SHP77 treated with DMSO at 0.1 percent for 48 hours (cell line): Measurements from ENCODE around the gene GALNT18.

Experiments
- DNase-seq: peaks from one replicate; lab custom pipeline; 2025; lab: John Stamatoyannopoulos, UW

The GALNT18 gene

DNA sequence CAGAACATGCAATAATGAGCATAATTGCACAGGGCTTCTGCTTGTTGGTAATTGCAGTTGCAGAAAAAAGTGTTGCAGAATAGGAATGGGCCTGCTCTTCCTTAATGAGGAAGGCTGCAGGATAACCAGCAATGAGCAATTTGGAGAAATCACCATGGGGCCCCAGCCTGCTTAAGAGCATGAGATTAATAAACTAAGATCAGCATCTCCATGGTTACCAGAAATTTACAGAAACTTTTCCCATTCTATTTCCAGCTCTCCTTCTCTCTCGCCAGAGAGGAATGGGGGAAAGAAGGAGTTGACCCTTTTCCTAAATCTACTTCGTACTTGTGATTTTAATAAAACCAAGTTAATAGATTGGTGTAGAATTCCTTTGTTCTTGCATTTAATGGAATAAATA, 187.8 kb downstream of the GALNT18 start:
- no peak for DNase-seq

- DNase-seq, result no peak
These were observed 189.0 kb downstream of the GALNT18 start for GRCh38 chr11:11432621-11433319.

- DNase-seq, result no peak
These were observed 191.4 kb downstream of the GALNT18 start for GRCh38 chr11:11430431-11430830.

DNA sequence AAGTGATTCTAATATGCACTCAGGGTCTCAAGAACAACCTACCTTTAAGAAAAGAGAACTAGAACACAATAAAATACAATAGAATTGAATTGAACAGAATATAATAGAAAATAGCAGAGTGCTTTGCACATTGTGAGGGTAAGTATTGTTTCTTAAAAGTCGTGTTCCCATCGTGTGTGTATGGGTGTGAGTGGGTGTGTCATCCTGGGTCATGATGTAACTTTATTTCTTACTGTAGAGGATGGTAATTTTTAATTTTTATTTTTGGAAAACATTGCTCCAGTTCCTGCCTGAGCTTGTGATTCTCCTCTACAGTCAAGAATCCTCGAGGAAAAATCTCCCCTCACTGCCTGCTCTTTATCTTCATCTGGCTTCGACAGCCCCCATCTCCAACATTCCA, 193.1 kb downstream of the GALNT18 start:
- no peak for DNase-seq

- no peak for DNase-seq
These were observed 194.3 kb downstream of the GALNT18 start for GRCh38 chr11:11427542-11427941.

DNA sequence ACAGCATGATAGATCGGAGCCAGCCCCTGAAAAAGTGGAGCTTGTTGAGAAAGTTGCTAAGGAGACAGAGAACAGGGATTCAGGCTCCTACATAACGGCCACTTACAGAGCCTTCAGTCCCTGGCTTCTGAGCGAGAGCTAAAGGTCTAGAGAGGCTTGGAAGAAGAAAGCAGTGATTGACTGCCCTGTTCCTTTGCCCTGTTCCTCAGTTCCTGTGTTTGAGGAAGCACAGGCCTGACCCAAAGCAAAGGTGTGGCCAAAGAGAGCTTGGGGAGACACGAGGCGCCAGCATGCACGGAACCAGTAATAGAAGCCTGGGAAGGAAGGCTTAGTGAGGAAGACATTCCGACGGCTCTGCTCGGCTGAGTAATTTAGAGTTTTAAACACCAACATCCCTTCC, 194.7 kb downstream of the GALNT18 start:
- DNase-seq, result no peak

DNA sequence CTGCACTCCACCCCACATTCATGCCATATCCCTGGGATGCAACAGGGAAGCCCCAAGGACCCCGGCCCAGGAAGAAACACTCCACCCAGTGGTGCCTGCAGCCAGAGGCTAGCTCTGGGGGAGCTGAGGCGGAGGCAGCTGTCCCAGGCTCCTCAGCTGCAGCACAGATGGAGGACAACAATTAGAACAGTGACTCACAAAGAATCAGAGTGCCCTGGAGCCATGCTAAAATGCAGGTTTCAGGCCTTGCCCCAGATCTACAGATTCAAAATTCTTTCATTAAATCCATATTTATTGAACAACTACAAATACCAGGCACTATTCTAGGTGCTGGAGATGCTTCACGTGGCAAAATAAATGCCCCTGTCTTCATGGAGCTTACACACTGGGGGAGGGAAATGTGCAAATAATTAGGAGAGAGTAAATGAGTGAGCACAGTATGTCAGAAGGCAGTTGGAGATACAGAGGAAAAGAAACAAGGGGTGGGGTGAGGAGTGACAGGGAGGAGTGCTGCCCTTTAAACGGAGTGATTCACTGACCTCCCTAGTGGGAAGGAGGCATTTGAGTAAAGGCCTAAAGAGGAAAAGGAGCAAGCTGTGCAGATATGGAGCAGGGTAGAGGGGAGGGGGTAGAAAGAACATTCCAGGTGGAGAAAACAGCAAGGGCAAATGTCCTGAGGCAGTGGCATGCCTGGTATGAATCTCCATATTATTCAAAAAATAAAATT, 195.4 kb downstream of the GALNT18 start:
- no peak for DNase-seq

DNA sequence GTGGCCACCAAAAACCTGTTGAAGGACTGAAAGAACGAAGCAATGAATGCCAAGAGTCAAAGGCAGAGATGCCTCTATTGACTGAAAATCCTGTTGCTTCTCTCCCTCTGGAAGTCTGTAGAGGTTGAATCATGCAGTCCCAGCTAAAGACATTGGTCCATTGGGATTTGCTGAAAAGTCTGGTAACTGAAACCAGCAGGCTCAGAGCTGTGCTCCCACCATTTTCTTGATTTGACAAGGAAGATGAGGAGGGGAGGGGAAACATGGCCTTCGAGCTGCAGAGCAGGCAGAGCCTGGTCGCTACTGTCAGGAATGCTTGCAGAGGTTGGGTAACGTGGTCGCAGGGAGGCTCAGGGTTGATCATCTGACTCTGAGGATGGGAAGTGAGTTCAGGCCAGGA, 196.0 kb downstream of the GALNT18 start:
- DNase-seq, result no peak

DNA sequence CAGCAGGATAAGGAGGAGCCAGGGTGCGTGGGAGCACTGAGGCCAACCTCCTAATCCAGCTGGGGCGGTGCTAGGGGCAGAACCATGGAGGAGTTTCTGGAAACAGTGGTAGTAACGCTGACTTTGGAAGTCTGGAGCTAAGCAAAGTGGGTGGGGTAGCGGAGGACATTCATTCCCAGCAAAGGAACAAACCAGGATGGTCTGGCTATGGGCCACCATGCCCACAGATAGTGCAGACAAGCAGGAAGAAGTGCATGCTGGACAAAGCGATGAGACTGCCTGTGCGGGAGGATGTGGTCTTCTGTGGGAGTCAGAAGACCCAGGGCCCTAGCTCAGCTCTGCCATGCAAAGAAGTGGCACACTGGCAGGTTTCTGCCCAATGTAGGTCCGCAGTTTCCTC, 197.1 kb downstream of the GALNT18 start:
- DNase-seq, result no peak

- no peak for DNase-seq
These were observed 199.2 kb downstream of the GALNT18 start for GRCh38 chr11:11422411-11423128.

- DNase-seq, result no peak
These were observed 200.3 kb downstream of the GALNT18 start for GRCh38 chr11:11421509-11421908.

DNA sequence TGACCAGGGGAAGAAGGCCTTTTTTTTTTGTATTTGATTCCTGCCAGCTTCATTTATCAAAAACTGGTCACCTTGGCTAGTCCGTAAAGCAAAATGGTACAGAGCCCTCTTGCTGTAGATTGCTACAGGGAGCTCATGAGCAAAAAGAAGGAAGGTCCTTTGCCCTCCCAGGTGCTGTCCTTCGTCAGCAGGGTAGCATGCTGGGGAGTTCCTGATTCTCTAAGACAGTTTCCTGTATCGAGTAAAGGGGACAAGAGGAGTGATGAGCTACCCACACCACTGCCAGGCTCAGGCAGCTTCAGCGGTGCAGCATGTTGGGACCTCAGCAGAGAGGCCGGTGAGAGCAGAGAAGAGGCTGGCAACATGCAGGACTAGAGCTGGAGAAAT, 200.9 kb downstream of the GALNT18 start:
- DNase-seq, result no peak

DNA sequence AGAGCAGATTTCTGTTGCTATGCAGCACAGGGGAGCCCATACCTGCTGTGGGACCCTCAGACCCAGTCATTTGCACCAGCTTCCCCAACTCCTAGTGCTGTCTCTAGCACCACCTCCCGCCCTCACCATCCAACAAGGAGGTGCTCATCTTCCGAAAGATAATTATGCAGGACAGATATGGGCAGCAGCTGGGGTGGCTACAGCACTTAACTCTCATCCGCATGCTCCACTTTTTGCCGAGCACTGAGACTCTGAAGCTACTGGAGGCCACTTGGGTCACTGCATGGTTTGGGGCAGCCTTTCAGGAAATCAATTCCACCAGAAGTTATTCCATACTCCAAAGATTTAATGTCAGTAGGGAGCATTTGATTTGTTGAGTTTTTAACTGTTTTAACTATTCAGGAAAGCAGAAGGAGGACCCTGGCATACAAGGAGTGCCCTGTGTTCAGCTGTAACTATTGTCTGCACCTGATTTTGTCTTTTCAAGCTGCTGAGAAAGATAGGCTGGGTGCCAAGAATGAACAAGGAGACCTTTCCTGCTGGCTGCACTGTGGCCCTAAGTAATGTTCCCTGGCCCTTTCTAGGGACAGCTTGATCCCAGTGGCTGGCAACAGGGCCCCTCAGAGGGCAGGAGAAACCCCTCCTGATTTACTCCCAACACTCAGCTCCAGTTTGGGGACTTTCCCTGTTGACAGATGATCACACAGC, 201.5 kb downstream of the GALNT18 start:
- no peak for DNase-seq

DNA sequence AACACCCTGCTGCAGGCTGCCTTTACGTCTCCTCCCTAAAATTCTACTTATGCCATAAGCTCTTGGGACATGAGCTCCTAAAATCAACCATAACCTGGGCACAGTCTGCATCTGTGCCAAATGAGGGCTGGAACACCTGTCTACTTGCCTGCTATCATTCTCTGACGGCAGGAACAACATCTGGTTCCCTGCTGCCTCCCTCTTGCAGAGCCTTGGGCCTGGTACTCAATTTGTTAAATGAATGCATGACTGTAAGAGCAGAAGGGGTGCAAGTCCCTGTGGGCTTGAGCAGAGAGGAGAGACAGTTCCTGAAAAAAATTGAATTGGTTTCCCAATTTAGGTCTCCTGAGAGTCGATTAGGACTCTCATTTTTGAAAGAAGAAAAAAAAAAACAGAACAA, 202.1 kb downstream of the GALNT18 start:
- no peak for DNase-seq

- DNase-seq, result no peak
These were observed 204.9 kb downstream of the GALNT18 start for GRCh38 chr11:11416917-11417316.

- DNase-seq, result no peak
These were observed 205.3 kb downstream of the GALNT18 start for GRCh38 chr11:11416502-11416901.

DNA sequence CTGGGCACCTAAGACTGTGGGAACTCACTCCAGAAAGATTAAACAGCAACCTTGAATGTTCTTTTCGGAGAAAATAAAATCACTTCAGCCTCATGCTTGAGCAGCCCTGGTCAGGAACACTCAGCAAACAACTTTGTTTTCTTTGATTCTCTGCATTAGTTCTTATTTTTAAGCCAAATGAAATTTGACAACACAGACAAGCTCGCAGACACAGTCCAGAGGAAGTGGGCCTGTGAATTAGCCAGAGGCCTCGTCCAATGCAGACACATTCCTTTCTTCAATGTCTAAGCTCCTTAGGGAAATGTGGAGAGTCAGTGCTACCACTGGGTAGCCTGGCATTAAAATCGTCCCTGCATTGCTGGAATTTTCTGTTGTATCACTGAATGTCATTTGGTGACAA, 205.9 kb downstream of the GALNT18 start:
- DNase-seq, result no peak

DNA sequence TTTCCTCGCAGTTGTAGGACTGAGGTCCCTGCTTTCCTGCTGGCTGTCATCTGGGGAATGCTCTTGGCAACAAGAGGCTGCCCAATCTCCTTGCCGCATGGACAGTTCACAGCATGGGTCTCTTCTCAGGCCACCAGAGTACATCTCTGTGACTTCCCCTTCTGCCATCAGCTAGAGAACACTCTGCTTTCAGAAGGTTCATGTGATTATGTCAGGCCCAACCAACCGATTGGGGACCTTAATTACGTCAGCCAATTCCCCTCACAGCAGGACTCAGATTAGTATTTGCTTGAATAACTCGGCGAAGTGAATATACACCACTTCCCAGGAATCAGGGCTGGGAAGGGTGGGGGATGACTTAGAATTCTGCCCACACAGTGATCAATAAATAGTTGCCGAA, 206.8 kb downstream of the GALNT18 start:
- DNase-seq, result no peak

DNA sequence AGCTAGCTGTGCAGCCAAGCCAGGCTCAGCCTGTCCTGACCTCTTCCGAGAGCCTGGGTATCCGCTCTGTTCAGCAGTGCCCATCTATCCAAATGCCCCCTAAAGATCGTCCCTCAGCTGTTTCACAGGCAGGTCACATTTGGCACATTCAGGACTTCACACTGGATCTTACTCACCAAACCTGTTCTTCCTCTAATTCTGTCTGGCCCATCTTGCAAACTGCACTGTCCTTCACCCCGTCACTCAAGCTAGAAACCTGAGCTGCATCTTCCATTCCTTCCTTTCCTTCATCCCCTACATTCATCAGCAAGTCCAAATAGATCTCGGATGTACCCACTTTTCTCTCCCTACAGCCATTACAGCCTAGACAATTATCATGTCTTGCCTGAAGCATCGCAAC, 208.0 kb downstream of the GALNT18 start:
- DNase-seq, result no peak

DNA sequence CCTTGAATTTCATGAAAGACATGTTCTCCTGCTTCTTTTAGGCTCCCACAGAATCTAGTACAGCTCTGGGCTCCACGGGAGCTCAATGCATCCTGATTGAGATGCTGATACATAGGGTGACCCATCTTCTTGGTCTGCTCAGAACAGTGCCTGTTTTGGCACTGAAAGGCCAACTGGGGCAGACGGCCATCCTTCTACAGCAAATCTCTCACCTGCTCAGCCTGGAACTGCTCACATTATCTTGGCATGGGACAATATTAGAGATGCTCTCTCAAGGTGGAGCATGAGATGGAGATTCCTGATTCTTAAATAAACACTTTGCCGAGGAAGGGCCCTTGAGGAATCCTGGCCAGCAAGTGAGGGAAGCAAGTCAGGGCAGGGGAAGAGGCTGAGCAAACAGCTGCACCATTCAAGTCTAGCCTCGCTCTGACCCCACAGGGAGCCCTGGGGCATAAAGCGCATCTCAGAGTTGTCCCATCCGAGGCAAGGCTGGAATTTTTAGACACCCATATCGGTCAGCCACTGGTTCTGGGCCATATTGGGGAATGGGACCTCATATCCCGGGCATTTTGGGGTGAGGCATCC, 210.3 kb downstream of the GALNT18 start:
- DNase-seq, result no peak

DNA sequence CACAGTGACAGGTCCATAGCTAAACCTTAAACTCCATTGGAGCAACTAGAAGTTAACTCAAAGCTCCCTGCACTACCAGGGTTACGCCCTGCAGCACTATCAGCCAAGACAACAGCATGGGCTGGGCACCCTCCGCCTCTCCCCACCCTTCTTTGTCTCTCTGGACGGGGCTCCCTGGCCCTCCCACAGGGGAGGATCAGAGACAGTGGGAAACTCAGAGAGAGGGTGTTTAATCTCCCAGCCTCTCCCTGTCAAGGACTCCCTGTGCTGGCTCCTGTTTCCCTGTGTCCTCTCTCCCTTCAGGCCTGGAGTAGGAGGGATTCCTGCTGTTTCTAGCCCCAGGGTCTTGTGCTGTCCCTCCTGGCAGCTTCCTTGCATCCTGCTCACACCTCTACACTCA, 211.9 kb downstream of the GALNT18 start:
- DNase-seq, result no peak

GRCh38 chr11:11409224-11409623, 212.6 kb downstream of the GALNT18 start:
- DNase-seq, result no peak
